Endometrial microvascular endothelial cells (primary cell): Measurements from ENCODE around the gene RSRP1. TPM values are rescaled to one million over a fixed set of nuclear protein-coding genes. Genes with fewer than 3 reads are reported as not detected.
"Not testable (repeated sequence)": the region's sequence is repeated elsewhere in the genome, so short reads cannot be mapped to it uniquely, and the experiment has no call there.

ENCODE experiments used
- in situ Hi-C: cut with HindIII; loops from 2 replicates; pipeline ENCODE4 v1.10.0; 2017; ENCODE audit warnings: low sequenced_read_pairs, low pct_unique_long_range_greater_than_20kb; ENCODE audit errors: inconsistent ontology term
- total RNA-seq: library from RNA; depleted of rRNA; stranded (reverse); fragments of >200 nt; gene quantifications from one replicate; pipeline ENCODE4 v1.2.3, GENCODE V29; 2015; ENCODE audit errors: inconsistent ontology term

Gene RSRP1
- total RNA-seq, 1 donor from 2014 or later, result 40.0 TPM

DNA sequence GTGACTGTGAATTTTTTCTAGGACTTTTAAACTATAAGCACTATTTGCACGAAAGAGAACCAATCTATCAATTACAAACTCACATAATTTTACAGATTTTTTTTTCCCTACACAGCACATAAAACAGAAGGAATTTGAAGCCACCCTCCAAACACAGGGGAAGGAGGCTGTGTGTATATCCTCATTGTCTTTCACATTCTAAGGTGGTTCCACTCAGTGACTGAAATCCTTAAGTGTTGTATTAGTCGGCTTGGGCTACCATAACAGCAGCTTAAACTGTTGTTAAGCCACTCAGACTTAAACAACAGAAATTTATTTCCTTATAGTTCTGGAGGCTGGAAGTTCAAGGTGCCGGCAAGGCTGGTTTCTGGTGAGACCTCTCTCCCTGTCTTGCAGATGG, 13.1 kb upstream of the RSRP1 start:
- in situ Hi-C loops, result not testable (repeated sequence)

- in situ Hi-C loops, result not testable (repeated sequence)
Observed at GRCh38 chr1:25259813-25260212, 12.6 kb upstream of the RSRP1 start.

- in situ Hi-C loops, result no loop called here
Observed at GRCh38 chr1:25257196-25257595, 9.9 kb upstream of the RSRP1 start.

GRCh38 chr1:25256578-25256965, 9.3 kb upstream of the RSRP1 start:
- in situ Hi-C loops, result no loop called here

GRCh38 chr1:25255706-25256577, 8.7 kb upstream of the RSRP1 start:
- in situ Hi-C loops, result no loop called here

DNA sequence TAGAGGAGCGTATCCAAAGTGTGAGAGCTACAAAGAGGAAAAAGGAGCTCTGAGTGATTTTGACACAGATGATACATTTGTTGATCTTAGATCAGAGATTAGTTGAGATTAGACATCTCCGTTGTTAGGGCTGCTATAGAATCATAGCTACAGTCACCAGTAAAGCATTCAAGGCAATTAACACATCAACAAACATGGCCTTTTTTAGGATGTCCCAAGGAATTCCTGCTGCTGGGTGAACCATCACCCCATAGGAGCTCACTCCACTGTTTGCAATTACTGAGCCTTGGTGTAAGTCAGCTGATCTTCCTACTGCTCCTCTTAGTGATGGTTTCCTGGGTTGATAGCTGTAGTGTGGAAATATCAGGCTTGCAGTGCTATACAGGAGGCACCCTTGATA, 6.7 kb upstream of the RSRP1 start:
- in situ Hi-C loops, result no loop called here

DNA sequence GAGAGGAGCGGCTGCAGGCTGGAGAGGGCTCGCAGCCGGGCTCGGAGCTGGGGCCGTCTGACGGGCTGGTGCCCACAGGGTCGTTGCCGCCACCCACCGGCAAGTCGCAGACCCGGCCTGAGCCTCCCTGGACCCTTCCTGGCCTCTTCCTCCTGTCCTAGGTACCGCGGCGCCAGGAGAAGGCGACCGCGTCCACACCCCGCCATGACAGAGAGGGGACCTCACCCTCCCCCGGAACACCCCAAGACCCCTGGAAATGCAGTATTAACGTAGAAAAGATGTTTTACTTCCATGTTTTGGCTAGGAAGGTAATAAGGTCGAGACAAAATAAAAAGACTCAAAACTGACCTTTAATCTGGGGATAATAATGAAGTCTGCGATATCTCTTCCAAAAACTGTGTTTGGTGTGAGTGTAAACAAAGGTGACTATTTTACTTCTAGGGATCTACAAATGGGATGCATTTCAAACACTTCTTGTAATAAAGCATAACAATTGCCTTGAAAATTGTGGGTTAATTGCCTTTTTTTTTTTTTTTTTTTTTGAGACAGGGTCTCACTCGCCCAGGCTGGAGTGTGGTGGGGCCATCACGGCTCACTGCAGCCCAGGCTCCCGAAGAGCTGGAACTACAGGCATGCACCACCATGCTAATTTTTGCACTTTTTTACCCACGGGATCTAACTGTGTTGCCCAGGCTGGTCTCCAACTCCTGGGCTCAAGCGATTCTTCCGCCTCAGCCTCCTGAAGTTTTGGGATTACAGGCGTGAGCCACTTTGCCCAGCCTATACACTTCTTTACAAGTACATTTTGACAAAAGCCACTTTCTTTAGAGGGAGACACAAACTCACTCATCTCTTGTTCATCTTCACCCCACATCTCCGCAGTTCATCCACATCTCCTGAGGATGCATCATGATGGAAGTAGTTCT, 838 bp upstream of the RSRP1 start:
- in situ Hi-C loops, result no loop called here

GRCh38 chr1:25246600-25247023, 642 bp downstream of the RSRP1 start:
- in situ Hi-C loops, result no loop called here

- in situ Hi-C loops, result no loop called here
Observed at GRCh38 chr1:25245809-25246599, 1.2 kb downstream of the RSRP1 start.

GRCh38 chr1:25245393-25245792, 1.9 kb downstream of the RSRP1 start:
- in situ Hi-C loops, result no loop called here

- in situ Hi-C loops, result no loop called here
Observed at GRCh38 chr1:25243907-25244306, 3.3 kb downstream of the RSRP1 start.

- in situ Hi-C loops, result no loop called here
Observed at GRCh38 chr1:25239681-25240541, 7.3 kb downstream of the RSRP1 start.

DNA sequence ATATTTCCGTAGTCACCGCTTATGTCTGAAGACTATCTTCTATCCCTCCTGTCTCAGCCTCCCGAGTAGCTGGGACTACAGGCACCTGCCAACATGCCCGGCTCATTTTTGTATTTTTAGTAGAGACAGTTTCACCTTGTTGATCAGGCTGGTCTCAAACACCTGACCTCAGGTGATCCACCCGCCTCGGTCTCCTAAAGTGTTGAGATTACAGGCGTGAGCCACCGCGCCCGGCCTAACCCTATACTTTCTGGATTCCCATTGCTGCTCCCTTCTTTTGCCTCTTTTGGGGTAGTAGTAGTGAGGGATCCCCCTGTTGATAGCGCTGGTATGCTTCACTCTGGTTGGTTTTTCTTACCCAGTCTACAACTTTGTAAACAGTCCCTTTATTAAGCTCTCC, 9.2 kb downstream of the RSRP1 start:
- in situ Hi-C loops, result no loop called here

DNA sequence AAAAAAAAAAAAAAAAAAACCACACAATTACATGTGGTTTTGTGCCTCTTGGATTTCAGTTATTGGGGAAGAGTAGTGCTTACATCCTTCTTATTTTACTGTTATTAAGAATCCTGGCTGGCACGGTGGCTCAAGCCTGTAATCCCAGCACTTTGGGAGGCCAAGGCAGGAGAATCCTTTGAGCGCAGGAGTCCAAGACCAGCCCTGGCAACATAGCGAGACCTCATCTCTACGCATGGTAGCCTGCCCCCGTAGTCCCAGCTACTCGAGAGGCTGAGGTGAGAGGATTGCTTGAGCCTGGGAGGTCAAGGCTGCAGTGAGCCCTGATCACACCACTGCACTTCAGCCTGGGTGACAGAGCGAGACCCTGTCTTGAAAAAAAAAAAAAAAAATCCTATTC, 11.0 kb downstream of the RSRP1 start:
- in situ Hi-C loops, result not testable (repeated sequence)

- in situ Hi-C loops, result not testable (repeated sequence)
Observed at GRCh38 chr1:25235411-25235810, 11.8 kb downstream of the RSRP1 start.

GRCh38 chr1:25232866-25233784, 14.1 kb downstream of the RSRP1 start:
- in situ Hi-C loops, result no loop called here
